HG03469 (cell line): ENCODE measurements around the gene NXPH3.
"Not testable (repeated sequence)": the region's sequence is repeated elsewhere in the genome, so short reads cannot be mapped to it uniquely, and the experiment has no call there.

ENCODE experiments used
- ATAC-seq: cut with Tn5 transposase; IDR thresholded peaks from one replicate; pipeline ENCODE4 v1.9.1; 2021; ENCODE audit warnings: mild to moderate bottlenecking, moderate library complexity, moderate number of reproducible peaks; ENCODE audit not compliant: unreplicated experiment

The NXPH3 gene

DNA sequence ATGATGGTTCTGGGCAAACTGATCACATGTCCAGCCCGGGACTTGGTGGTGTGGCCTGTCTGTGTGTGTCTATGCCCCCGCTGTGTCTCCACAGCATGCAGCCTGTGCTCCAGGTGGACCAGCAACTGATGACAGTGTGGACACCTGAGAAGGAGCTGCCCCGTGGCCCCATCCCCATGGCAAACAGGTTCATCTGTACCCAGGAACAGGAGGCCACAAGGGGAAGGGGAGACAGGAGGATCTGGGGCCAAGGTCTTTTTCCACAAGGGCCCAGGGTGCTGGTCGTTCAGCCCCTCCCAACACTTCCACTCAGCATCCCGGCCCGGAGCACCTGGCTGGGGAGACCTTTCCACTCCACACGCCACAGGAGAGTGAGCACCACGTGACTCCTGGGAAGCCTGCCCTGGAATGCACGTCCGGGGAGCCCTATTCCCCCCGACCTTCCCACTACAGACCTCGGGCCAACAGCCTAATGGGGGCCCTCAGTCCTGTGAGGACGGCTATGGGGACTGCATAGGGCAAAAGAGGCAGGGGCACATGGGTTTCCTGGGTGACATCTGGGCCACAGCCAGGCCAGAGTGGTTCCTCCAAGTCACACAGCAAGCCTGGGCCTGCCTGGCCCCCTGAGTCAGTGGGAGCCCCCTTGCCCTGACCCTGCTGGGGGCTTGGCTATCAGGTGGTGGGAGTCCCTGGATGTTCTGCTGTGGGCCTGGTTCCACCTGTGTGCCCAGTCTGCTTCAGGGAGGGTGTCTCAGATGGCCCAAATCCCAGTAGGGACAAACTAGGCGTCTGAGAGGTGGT is 20.8 kb upstream of the NXPH3 start:
- no peak for ATAC-seq

DNA sequence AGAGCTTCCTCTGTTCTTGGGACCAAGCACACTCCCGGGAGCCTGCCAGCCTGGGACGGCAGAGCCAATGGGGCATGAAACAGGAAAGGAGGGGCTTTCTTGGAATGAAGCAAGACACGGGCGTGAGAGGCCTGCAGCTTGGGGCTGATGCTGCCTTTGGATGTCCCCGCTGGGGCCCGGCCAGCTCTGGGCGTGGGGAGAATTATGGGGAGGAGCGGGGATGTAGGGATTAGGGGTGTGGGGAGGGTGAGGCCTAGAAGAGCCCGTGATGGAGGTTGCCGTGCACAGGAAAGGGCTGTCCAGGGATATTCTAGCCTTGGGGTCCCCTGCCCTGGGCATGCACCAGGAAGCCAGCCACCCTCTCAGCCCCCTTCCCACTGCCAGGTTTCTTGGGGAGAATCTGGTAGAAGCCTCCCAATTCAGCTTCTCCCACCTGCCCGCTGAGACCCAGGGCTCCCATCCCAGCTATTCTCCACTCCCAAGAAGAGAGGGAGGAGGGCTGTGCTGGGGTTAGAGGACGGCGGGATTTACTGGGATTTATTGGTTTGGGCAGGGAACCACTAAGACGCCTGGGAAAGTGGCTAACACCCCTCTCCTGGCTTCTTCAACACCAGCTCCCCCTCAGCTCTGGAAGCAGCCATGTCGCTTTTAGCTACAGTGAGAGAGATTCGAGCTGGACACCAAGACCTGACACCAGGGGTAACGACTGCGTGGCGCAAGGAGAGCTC is 20.0 kb upstream of the NXPH3 start:
- no peak for ATAC-seq

DNA sequence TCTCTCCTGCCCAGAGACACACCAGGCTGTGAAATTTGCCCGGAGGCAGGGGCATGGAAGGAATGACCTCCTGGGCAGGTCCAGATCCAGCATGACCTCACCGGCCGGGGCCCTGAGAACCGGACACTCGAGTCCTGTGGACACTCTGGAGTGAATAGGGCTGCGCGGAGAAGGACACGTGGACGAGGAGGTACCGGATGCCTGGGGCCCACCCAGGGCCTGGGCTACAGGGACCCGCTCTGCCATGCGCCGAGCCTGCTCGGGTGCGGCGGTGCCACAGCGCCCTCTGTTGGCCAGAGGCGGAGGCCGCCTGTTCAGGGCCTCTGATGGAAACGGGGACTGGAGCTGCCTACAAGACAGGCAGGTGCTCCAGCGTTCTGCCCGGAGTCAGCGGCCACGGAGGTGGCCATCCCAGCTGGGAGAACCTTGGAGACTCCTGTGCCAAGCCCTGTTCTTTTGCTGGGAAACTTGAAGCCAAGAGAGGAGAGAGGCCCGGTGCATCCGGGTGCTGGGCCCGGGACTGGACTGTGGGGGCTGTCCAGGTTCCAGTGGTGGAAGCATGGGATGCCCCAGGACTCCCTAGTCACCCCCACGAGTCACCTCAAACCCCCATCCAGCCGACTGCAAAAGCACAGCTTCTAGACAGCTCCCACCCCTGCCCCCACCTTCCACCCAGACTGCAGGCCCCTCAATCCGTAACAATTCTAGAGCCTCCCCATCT is 19.3 kb upstream of the NXPH3 start:
- no peak for ATAC-seq

DNA sequence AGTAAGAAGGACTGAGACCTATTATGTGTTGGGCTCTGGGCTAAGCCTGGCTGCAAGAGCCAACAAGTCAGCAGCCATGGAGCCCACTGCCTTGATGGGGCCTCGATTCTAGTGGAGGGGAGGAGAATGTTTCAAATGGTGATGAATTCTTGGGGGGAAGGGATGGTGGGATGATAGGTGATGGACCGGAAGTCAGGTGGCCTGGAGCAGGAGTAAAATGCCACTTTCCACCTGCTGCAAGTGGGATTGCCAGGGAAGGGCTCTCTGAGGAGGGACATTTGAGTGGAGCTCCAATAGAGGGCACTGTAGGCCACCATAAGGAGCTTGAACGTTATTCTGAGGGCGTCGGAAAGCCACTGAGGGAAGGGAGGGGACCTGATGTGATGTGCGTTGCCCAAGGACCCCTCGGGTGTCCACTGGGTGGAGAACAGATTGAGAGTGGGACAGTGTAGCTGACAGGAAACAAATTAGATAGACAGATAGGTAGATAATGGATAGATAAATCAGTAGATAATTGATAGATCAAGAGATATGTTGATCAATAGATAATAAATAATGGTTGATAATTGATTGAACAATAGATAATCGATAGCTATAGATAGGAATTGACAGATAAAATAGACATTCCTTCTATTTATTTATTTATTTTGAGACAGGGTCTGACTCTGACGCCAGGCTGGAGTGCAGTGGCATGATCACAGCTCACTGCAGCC is 18.2 kb upstream of the NXPH3 start:
- ATAC-seq: no peak

DNA sequence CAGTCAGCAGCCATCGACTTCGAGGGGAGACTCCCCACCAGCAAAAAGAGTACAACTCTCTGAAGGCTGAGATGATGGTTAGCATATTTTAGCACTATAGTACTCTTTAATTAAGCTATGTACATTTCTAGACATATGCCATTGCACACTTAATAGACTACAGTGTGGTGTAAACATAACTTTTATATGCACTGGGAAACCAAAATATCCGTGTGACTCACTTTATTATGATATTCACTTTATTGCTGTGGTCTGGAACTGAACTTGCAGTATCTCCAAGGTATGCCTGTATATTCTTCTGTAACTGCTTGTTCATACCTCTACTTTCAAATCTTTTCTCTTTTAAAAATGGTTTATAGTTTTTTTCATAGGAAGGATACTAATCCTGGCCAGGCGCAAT is 11.0 kb upstream of the NXPH3 start:
- no peak for ATAC-seq

DNA sequence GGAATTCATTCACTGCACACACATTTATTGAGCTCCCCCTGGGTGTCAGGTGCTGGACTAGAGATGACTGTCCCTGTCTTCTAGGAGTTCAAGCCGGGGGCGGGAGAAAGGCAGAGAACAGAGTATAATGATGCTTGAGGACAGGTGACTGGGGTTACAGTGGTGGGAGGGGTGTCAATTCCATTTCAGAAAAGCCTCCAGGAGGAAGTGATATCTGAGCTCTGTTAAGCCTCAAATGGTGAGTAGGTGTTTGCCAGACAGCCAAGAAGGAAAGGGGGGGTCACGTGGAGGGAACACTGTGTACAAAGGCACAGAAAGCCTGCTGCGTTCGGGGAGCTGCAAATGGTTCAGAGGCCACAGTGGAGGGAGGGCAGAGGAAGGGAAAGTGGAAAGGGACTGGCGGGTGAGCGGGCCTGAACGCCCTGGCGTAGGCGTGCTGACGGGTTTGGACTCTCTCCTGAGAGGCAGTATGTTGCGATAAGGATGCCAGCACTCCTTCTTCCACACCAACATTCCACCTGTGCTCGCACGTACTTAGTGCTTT is 9.7 kb upstream of the NXPH3 start:
- no peak for ATAC-seq

DNA sequence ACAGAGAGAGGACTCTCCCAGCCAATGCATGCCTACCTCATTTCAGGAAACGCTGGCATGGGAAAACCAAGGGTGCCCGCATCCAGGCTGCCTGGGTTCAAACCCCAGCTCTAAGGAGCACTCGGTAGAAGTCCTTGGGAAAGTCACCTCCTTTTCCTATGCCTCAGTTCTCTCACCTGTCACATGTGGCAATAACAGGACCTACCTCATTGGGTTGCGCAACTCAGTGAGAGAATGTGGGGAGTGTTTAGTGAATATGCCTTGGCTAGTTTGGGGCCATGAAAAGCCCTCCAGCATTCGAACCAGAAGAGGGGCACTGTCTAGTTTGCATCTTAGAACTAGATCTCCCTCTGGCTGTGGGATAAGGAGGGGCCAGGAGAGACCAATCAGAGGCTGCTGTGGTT is 9.0 kb upstream of the NXPH3 start:
- no peak for ATAC-seq

DNA sequence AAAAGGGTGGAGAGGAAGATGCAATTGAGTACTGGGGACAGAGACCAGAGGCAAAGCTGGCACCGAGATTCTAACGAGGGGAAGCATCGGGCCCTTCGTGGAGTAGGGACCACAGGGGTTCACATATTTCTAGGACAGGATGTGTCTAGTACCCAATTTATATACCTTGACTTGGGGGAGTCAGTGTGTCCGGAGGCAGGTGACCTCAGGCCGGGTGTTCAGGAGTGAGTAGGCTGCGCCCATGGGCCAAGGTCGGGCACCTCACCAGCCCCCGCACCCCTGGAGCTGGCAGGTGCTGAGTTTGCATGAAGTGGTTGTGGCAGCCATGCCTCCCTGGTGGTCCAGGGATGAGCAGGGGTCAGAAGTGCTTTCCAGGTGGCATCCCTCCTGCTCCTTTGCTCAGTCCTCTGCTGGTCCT is 8.6 kb upstream of the NXPH3 start:
- no peak for ATAC-seq

DNA sequence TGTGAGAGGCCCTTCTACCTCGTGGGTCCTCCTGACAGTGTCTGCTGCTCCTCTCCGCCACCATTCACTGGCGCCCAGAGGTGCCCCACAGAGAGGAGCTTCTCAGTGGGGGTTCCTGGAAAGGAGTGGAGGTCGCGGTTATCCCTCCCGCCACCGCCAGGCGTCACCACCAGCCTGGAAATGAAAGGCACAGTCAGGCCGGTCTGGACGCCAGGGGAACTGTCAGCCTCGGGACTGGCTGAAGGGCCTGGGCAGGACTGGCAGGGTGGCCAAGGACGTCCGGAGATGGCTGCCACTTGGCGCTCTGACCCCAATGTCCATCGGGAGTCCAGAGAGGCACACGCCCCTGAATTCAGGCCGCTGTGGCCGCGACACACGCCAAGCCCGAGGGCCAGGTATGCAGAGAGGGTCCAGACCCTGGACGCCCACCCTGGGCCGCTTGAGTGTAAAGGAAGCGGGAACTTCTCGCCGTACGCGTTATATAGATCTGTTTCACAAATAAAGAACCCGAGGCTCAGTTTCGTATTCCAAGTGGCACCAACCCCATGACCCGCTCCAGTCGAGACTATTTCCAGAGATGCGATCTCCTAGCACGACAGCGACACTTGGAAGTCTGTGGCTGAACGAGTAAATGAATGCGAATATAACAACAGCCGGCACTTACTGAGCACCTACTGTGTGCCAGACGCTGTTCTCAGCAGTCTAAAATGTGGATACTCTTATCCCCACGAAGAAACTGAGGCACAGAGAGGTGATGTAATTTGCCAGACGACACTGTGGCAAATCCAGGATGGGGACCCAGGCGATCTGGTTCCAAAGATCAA is 7.6 kb upstream of the NXPH3 start:
- no peak for ATAC-seq

DNA sequence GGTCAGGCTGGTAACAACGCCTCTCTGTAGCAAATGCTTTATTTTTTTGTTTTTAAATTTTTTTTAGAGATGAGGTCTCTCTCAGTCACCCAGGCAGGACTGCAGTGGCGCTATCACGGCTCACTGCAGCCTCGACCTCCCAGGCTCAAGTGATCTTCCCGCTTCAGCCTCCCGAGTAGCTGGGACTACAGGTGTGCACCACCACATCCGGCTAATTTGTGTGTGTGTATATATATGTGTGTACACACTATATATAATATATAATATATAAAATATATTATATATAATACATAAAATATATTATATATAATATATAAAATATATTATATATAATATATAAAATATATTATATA is 7.0 kb upstream of the NXPH3 start:
- not testable (repeated sequence) for ATAC-seq

DNA sequence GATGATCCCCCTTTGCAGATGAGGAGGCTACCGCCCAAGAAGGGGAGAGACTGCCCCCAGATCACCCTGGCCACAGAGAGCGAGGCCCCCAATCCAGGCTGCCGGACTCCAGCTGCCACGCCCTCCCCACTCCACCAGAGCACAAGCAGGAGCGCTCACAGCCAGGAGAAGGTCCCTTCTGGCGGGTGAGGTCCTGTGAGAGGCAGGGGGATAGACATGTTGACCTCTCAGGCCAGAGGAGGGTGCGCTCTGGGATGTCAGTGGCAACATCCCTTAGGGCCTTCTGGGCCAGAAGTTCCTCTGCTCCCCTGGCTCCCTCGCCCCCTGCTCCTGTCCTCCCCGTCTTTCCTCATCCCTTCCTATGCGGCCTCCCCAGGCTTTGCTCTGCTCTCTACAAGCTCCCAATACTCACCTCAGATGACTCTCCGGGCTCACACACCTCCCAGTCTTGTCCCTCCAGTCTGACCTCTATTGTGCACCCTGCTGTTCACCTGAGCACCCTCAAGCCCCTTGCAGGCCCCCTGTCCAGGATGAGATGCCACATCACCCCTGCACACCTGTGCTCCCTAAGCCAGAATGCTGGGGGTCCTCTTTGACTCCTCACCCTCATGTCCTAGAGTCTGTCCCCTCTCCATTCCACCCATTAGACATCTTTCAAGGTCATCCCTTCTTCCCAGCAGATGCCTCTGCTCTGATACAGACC is 5.0 kb upstream of the NXPH3 start:
- ATAC-seq: no peak

DNA sequence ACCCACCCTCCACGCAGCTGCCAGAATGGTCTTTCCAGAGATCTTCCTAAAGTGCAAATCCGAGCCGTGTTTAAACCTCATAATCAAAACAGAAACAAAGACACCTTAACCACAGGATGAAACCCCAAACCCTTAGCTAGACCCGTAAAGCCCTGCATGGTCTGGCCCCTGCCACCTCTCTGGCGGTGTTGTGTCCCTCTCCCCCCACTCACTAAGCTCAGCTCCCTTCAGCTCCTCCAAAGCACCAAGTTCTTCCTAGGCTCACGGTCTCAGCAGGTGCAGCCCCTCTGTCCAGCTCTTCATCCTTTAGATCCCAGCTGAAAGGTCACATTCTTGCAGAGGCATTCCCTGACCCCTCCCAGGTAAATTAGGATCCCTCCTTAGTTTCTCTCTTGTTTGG is 4.4 kb upstream of the NXPH3 start:
- no peak for ATAC-seq

DNA sequence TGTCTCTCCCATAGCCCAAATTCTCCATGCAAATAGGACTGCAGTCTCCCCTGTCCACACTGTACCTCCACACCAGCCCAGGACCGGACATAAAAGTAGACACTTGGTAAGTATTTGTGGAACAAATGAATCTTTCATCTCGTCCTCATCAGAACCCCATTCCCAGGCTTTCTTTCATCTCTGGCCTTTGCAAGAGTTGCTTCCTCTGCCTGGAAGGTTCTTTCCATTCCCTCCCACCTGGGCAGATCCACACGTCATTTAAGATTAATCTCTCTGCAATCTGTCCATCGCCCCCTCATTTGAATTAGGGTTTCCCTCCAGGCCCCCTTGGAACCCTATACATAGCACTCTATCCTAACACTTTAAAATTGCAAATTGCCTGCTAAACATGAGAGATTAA is 3.9 kb upstream of the NXPH3 start:
- no peak for ATAC-seq

DNA sequence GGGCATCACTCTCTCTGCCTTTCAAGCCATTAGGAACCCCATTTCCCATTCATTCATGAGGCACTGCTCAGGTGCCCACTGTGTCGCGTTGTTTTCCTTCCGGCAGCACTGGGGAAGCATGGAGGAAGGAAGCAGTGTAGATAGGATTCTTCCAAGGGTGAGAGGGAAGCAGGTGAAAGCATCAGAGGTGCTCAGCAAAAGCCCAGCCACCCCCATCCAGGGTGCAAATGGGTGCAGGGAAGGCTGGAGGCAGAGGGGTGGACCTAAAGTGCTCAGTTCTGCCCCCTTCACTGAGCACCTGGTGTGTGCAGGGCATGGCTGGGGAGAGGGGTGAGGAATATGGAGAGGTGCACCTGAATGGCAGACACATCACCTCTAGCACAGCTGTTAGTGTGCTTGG is 3.4 kb upstream of the NXPH3 start:
- no peak for ATAC-seq

DNA sequence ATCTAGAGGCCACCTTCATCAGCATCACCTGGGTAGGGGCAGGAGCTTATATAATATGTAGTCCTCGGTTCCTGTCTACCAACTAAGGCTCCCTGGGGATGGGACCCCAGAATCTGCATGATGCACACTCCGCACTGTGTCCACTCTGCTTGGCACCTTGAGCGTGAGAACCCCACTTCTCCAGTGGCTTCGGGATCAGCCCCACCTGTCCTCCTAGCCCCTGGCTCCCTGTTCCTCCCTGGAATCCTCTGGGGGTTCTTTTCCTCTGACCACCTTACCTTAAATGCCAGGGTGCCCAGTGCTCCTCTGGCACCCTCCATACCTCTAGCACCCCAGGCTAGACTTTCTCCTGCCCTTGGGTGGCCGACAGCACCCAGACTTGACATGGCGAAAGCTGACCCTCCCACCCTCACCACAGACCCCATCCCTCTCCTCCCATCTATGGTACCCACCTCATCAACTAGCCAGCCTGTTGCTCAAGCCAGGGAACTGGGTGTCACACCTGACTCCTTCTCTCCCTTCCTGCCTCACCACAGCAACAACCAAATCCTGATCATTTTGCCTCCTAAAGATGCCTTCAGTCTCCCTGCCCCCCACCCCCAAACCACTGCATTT is 2.8 kb upstream of the NXPH3 start:
- ATAC-seq: no peak

DNA sequence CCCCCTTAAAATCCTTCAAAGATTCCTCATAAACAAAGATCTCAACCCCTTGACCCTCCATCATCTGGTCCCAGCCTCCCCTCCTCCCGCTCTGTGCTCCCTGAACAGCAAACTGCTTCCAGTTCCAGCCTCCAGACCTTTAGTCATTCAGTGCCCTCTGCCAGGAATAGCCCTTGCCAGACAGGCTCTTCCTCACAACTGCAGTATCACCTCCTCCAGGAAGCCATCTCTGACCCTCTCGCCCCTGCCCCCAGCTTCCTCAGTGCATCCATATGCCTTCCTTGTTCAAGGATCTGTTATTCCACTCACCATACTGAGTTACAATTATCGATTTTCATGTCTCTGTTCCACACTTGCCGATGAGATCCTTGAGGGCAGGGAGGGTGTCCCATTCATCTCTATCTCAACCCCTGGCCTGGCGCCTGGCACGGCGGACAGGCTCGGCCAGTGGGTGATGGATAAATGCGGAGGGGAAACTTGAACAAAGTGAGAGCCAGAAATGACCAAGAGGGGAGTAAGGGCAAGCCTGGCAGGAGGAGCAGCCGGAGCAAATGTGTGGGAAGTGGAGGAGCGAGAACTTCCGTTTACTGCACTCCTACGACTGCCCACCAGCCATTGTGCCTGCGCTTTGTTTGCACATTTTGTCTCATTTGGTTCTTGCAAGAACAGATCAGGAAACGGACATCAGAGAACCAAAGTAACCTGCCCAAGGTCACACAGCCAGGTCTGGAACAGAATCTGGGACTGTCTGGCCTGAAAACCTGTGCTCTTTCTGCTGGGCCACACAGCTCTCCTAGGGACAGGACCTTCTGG is 2.0 kb upstream of the NXPH3 start:
- no peak for ATAC-seq

DNA sequence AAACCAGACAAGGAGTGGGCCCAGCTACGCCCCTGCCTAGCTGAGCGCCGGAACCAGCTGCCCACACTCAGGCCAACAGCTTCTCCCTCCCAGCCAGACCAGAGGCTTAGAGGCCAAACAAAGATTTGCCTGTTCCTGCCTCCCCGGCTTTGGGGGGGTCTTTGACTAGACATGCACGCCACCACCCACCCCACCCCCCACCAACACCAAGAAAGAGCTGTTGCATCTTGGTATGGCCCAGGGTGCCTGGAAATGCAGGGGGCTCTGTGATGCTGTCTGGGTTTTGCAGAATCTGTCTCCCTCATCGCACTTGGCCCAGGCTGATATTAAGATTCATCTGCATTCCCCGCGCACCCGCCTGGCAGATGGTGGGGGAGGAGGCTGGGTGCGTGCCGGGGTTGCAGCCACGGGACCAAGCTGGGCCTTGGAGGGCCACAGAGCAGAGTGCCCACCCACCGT is 1.3 kb upstream of the NXPH3 start:
- no peak for ATAC-seq
